C4-2B (cell line): ENCODE data around the gene FOXP1.

Experiments
- CTCF ChIP-seq: fragments of 450-650 bp; conservative IDR thresholded peaks from 2 replicates; pipeline ENCODE4 v1.5.1; 2017; ENCODE audit warnings: mild to moderate bottlenecking
- ZFX ChIP-seq: fragments of 450-650 bp; IDR thresholded peaks from 2 replicates; pipeline ENCODE4 v1.6.1; 2017

- TF ChIP-seq CTCF (no peak), ZFX (no peak)
Measured at GRCh38 chr3:71082833-71083232, 500.7 kb downstream of the FOXP1 start.
